ENCODE measurements around the gene ITPKC. TPM values are rescaled to one million over a fixed set of nuclear protein-coding genes. Genes with fewer than 3 reads are reported as not detected.
"Not testable (repeated sequence)": the region's sequence is repeated elsewhere in the genome, so short reads cannot be mapped to it uniquely, and the experiment has no call there.

Gene ITPKC
- total RNA-seq, 4 donors from 2014 or later, result 18.3 to 49.7 (median 25.1) TPM

DNA sequence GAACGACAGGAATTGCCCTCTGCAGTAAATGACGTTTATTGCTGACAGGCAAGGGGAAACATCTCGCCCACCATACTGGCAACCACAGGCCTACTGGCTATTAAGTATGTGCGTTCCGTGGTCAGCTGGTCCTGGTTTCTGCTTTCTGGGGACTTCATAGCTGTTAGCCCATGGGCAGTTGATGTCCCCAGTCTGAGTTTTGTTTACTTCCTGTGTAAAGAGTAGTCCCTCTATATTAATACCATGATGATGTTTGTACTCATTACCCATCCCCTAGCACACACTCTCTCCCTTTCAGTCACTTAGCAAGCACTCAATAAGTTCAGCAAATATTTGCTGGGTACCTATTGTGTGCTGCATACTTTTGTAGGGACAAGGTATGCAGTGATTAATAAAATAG is 52.0 kb downstream of the ITPKC start:
- Histone ChIP-seq H3K27me3 (no peaks in the 10 kb centered on the region), H3K4me1 (no peaks in the 10 kb centered on the region), H3K4me3 (replicated peaks in 1 of 3) (no peak overlapping the region), H3K36me3 (peaks cover 25 to 33% of the 10 kb centered on the region in 2 donors), H3K9me3 (no peaks in the 10 kb centered on the region), H3K27ac (no peak overlapping the region)
- no peak for DNase-seq
- WGBS, 2 donors, result 73 to 83% methylated on average over 5 of the region's 5 CpGs
- intact Hi-C loops (cut with DNase I), result no loop called here
- no peak for TF ChIP-seq POLR2A (IDR thresholded peaks at IDR 0.05)
- TF ChIP-seq, protein P1, sequence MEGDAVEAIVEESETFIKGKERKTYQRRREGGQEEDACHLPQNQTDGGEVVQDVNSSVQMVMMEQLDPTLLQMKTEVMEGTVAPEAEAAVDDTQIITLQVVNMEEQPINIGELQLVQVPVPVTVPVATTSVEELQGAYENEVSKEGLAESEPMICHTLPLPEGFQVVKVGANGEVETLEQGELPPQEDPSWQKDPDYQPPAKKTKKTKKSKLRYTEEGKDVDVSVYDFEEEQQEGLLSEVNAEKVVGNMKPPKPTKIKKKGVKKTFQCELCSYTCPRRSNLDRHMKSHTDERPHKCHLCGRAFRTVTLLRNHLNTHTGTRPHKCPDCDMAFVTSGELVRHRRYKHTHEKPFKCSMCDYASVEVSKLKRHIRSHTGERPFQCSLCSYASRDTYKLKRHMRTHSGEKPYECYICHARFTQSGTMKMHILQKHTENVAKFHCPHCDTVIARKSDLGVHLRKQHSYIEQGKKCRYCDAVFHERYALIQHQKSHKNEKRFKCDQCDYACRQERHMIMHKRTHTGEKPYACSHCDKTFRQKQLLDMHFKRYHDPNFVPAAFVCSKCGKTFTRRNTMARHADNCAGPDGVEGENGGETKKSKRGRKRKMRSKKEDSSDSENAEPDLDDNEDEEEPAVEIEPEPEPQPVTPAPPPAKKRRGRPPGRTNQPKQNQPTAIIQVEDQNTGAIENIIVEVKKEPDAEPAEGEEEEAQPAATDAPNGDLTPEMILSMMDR (IDR thresholded peaks at IDR 0.05), result no peak

DNA sequence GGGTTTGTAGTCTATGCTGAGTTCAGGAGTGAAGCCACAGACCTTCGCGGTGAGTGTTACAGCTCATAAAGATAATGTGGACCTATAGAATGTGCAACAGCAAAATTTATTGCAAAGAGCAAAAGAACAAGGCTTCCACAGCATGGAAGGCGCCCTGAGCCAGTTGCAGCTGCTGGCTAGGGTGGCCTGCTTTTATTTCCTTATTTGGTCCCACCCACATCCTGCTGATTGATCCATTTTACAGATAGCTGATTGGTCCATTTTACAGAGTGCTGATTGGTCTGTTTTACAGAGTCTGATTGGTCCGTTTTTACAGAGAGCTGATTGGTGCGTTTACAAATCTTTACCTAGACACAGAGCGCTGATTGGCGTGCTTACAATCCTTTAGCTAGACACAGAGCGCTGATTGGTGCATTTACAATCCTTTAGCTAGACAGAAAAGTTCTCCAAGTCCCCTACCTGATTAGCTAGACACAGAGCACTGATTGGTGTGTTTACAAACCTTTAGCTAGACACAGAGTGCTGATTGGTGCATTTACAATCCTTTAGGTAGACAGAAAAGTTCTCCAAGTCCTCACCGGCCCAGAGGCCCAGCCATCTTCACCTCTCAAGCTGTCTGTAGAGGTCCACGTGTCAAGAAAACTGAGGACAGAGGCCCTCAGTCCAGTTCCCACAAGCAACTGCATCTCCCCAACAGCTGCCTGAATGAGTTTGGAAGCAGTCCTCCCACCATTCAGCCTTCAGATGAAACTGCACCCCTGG is 54.4 kb downstream of the ITPKC start:
- intact Hi-C loops (cut with DNase I); H3K27ac ChIP-seq; H3K36me3 ChIP-seq; H3K9me3 ChIP-seq; H3K4me3 ChIP-seq (replicated peaks in 1 of 3); H3K4me1 ChIP-seq; DNase-seq; H3K27me3 ChIP-seq: not testable (repeated sequence)
- WGBS, 2 donors, result 96 to 97% methylated on average over 10 of the region's 10 CpGs

DNA sequence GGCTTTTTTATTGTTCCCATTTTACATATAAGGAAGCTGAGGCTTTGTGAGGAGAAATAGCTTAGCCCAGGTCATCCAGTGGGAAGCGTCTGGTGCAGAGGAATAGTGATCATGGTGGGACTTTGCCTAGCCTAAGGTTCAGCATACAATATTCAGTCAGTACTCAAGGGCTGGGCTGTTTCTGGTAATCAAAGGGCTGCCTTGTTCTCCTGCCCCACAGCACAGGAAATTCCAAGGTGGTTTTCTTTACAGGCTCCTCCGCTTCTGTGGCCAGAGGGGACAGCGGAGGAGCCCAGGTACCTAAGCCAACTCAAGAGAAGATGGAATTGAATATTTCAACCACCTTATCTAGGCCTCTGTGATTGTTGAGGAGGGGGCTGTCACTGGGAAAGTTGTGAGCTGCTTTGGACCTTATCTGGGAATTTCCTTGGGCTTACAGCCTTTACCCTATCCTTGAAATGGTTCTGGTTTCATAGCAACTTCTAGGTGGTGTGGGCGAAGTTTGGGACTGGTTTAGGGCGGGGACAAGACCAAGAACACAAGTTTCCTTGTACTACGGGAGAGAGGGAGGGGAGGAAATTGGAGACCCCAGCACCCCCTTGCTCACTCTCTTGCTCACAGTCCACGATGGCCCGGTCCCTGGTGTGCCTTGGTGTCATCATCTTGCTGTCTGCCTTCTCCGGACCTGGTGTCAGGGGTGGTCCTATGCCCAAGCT is 58.2 kb downstream of the ITPKC start, which contains the start of gene MIA:
Gene MIA, plus strand, starts transcription at position 606 of the 716 bp plus-strand sequence. Its CDS starts 22 bp downstream, at position 628.
- Histone ChIP-seq H3K4me3 (replicated peaks in 1 of 3) (no peak within 1 kb of the TSS), H3K9me3 (no peaks in the 10 kb centered on the region), H3K36me3 (no peaks in the 10 kb centered on the region), H3K4me1 (peaks cover 12 to 14% of the 10 kb centered on the region in 2 donors), H3K27ac (no peak within 1 kb of the TSS), H3K27me3 (no peaks in the 10 kb centered on the region)
- no peak for DNase-seq
- TF ChIP-seq, protein P1 (IDR thresholded peaks at IDR 0.05), result no peak
- TF ChIP-seq POLR2A (IDR thresholded peaks at IDR 0.05), result no peak
- WGBS, 2 donors, result 88 to 90% methylated on average over 9 of the region's 9 CpGs
- intact Hi-C loops (cut with DNase I), result no loop called here

DNA sequence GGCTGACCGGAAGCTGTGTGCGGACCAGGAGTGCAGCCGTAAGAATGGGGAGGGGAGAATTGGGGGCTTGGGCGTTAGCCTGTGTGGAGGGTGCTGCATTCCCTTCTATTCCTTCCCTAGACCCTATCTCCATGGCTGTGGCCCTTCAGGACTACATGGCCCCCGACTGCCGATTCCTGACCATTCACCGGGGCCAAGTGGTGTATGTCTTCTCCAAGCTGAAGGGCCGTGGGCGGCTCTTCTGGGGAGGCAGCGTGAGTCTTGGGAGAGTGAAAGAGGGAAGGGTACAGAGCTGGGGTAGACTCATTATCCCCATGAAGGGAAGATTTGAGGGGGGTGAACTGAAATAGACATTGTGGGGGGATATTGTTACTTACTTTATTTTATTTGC is 58.7 kb downstream of the ITPKC start:
- H3K9me3 ChIP-seq, result no peaks in the 10 kb centered on the region
- no peaks in the 10 kb centered on the region for H3K36me3 ChIP-seq
- H3K4me1 ChIP-seq, result peaks cover 12 to 14% of the 10 kb centered on the region in 2 donors
- WGBS, 2 donors, result 89 to 93% methylated on average over 10 of the region's 10 CpGs
- no peak overlapping the region for H3K27ac ChIP-seq
- DNase-seq, result no peak
- no peak for TF ChIP-seq POLR2A (IDR thresholded peaks at IDR 0.05)
- TF ChIP-seq, protein P1 (IDR thresholded peaks at IDR 0.05), result no peak
- no peak overlapping the region for H3K4me3 ChIP-seq (replicated peaks in 1 of 3)
- H3K27me3 ChIP-seq, result no peaks in the 10 kb centered on the region
- intact Hi-C loops (cut with DNase I), result no loop called here

DNA sequence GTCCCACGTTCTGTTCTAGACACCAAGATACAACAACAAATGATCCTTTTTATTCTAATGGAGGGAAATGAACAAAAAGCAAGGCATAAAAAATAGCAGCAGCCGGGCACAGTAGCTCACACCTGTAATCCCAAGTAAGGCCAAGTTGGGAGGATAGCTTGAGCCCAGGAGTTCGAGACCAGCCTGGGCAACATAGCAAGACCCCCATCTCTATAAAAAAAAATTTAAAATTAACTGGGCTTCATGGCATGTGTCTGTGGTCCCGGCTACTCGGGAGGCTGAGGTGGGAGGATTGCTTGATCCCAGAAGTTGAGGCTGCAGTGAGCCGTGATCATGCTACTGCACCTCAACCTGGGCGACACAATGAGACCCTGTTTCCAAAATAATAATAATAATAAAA is 59.5 kb downstream of the ITPKC start:
- H3K4me3 ChIP-seq (replicated peaks in 1 of 3), result no peak overlapping the region

More for the DNA sequence above, 59.5 kb downstream of the ITPKC start:
- WGBS, 2 donors, result 76 to 78% methylated on average over 7 of the region's 7 CpGs
- no peaks in the 10 kb centered on the region for H3K27me3 ChIP-seq
- H3K9me3 ChIP-seq, result no peaks in the 10 kb centered on the region
- intact Hi-C loops (cut with DNase I), result no loop called here
- TF ChIP-seq, protein P1 (IDR thresholded peaks at IDR 0.05), result no peak
- TF ChIP-seq POLR2A (IDR thresholded peaks at IDR 0.05), result no peak
- no peak overlapping the region for H3K27ac ChIP-seq
- DNase-seq, result no peak
- no peaks in the 10 kb centered on the region for H3K36me3 ChIP-seq
- H3K4me1 ChIP-seq, result peaks cover 12 to 14% of the 10 kb centered on the region in 2 donors
